Endothelial cell of umbilical vein (primary cell): Measurements from ENCODE around the gene GRIA3.

ENCODE experiments used
- CTCF ChIP-seq, 2 donors: IDR thresholded peaks; 1 replicate in 1 of 2; 2 replicates in 1 of 2; pipeline ENCODE4 v1.5.1; 2011; ENCODE audit warnings: low read length in 2 of 2, mild to moderate bottlenecking in 2 of 2, moderate library complexity in 2 of 2, control low read depth in 1 of 2, inconsistent platforms in 1 of 2, low read depth in 1 of 2; ENCODE audit not compliant: insufficient read depth in 1 of 2; ENCODE audit errors: extremely low read depth in 1 of 2
- FOS ChIP-seq: IDR thresholded peaks from 2 replicates; pipeline ENCODE4 v1.6.1; 2011; ENCODE audit warnings: mild to moderate bottlenecking, low read length, moderate library complexity, borderline replicate concordance; ENCODE audit not compliant: insufficient read depth
- MAX ChIP-seq: IDR thresholded peaks from 2 replicates; pipeline ENCODE4 v1.6.1; 2011; ENCODE audit not compliant: insufficient read depth, insufficient read length
- MYC ChIP-seq: IDR thresholded peaks from one replicate; pipeline ENCODE4 v1.6.1; 2011; ENCODE audit warnings: mild to moderate bottlenecking, low read depth, low read length
- POLR2A ChIP-seq: IDR thresholded peaks from 2 replicates; pipeline ENCODE4 v1.6.1; 2012; ENCODE audit warnings: low read depth, mild to moderate bottlenecking, control low read depth, low read length

DNA sequence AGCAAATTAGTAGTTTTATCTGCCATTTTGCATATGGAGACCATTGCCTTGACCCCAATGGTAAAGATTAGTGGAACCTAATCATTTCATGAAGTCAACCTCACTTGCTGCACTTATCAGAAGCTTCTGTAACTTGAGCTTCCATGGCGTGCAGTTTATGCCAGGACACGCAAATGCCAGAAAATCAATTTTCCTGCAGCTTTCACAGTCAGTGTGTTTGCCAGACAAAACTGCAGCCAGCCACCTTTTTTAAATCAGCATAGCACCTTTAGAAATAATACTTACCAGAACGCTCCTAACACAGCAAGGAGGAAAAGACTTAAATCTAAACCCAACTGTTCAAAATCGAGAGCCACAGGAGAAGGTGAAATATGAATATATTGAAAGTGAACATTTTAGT is 265.3 kb downstream of the GRIA3 start:
- TF ChIP-seq FOS (no peak), POLR2A (no peak), MAX (no peak), CTCF (IDR thresholded peaks at IDR 0.05; ENCODE audit: extremely low read depth in 1 of 2, insufficient read depth in 1 of 2, low read depth in 1 of 2, low read length in 2 of 2) (no peak), MYC (no peak)
